GM23248 (cell line): Measurements from ENCODE around the gene STON2.

Experiments
- EZH2 ChIP-seq: fragments of 200-600 bp; sonication (generic); IDR thresholded peaks from 2 replicates; pipeline ENCODE4 v1.6.1; 2018; ENCODE audit warnings: antibody characterized with exemption, mild to moderate bottlenecking; ENCODE audit not compliant: insufficient read depth, poor library complexity, severe bottlenecking
- EZH2phosphoT487 ChIP-seq: fragments of 200-600 bp; sonication (generic); IDR thresholded peaks from 2 replicates; pipeline ENCODE4 v1.6.1; 2018; ENCODE audit warnings: antibody characterized with exemption, moderate library complexity, mild to moderate bottlenecking, low read depth; ENCODE audit not compliant: insufficient read depth

- no peak for TF ChIP-seq EZH2
- no peak for TF ChIP-seq EZH2phosphoT487
Observed at GRCh38 chr14:81264671-81265070, 135.5 kb downstream of the STON2 start.
